ENCODE data around the gene ARRDC4.

DNA sequence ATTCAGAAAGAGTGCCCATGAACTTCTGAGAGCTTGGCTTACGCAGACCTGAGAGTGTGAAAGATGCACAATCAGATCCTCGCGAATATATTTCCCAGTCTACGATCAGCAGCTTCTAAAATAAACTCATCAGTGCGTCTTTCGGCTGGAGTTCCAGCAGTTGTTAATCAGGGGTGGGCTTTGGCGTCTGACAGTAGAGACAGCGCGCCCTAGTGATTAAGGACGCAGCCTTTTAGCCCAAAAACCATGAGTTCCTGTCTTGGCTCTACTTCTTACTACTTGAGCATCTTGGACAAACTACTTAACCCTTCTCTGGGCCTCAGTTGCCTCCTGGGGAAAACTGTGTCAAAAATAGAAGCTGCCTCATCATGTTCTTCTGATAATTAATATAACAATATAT lies 15.8 kb upstream of the ARRDC4 start:
- TF ChIP-seq, protein P1, sequence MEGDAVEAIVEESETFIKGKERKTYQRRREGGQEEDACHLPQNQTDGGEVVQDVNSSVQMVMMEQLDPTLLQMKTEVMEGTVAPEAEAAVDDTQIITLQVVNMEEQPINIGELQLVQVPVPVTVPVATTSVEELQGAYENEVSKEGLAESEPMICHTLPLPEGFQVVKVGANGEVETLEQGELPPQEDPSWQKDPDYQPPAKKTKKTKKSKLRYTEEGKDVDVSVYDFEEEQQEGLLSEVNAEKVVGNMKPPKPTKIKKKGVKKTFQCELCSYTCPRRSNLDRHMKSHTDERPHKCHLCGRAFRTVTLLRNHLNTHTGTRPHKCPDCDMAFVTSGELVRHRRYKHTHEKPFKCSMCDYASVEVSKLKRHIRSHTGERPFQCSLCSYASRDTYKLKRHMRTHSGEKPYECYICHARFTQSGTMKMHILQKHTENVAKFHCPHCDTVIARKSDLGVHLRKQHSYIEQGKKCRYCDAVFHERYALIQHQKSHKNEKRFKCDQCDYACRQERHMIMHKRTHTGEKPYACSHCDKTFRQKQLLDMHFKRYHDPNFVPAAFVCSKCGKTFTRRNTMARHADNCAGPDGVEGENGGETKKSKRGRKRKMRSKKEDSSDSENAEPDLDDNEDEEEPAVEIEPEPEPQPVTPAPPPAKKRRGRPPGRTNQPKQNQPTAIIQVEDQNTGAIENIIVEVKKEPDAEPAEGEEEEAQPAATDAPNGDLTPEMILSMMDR (IDR thresholded peaks at IDR 0.05; ENCODE audit: poor library complexity, severe bottlenecking) = no peak
- no peak for TF ChIP-seq EZH2 (IDR thresholded peaks at IDR 0.05; ENCODE audit: borderline replicate concordance, insufficient read depth, low read length, poor library complexity, severe bottlenecking)
- TF ChIP-seq TAF1 (IDR thresholded peaks at IDR 0.05; ENCODE audit: low read depth) = no peak
- no peak for TF ChIP-seq MXI1 (conservative IDR thresholded peaks at IDR 0.05; ENCODE audit: poor library complexity, severe bottlenecking)
- no peak for TF ChIP-seq POLR2AphosphoS5 (IDR thresholded peaks at IDR 0.05)
- TF ChIP-seq, protein P2, sequence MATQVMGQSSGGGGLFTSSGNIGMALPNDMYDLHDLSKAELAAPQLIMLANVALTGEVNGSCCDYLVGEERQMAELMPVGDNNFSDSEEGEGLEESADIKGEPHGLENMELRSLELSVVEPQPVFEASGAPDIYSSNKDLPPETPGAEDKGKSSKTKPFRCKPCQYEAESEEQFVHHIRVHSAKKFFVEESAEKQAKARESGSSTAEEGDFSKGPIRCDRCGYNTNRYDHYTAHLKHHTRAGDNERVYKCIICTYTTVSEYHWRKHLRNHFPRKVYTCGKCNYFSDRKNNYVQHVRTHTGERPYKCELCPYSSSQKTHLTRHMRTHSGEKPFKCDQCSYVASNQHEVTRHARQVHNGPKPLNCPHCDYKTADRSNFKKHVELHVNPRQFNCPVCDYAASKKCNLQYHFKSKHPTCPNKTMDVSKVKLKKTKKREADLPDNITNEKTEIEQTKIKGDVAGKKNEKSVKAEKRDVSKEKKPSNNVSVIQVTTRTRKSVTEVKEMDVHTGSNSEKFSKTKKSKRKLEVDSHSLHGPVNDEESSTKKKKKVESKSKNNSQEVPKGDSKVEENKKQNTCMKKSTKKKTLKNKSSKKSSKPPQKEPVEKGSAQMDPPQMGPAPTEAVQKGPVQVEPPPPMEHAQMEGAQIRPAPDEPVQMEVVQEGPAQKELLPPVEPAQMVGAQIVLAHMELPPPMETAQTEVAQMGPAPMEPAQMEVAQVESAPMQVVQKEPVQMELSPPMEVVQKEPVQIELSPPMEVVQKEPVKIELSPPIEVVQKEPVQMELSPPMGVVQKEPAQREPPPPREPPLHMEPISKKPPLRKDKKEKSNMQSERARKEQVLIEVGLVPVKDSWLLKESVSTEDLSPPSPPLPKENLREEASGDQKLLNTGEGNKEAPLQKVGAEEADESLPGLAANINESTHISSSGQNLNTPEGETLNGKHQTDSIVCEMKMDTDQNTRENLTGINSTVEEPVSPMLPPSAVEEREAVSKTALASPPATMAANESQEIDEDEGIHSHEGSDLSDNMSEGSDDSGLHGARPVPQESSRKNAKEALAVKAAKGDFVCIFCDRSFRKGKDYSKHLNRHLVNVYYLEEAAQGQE (IDR thresholded peaks at IDR 0.05; ENCODE audit: borderline replicate concordance) = no peak
